OCI-LY7 (cell line): ENCODE results near the gene ARHGEF10L.

ENCODE experiments used
- CTCF ChIP-seq: fragments of 200-600 bp; sonication (generic); conservative IDR thresholded peaks from 2 replicates; pipeline ENCODE4 v1.5.1; 2014; ENCODE audit warnings: mild to moderate bottlenecking, antibody characterized with exemption, low read length, moderate library complexity, mixed read lengths
- EZH2phosphoT487 ChIP-seq: fragments of 200-600 bp; sonication (generic); IDR thresholded peaks from 2 replicates; pipeline ENCODE4 v1.6.1; 2018; ENCODE audit warnings: low read depth, borderline replicate concordance, mild to moderate bottlenecking, mixed run types, antibody characterized with exemption, low read length, moderate library complexity, mixed read lengths

GRCh38 chr1:17655922-17656321 is 116.4 kb downstream of the ARHGEF10L start:
- TF ChIP-seq CTCF, result no peak
- no peak for TF ChIP-seq EZH2phosphoT487
